ENCODE results near the gene CFAP77.

DNA sequence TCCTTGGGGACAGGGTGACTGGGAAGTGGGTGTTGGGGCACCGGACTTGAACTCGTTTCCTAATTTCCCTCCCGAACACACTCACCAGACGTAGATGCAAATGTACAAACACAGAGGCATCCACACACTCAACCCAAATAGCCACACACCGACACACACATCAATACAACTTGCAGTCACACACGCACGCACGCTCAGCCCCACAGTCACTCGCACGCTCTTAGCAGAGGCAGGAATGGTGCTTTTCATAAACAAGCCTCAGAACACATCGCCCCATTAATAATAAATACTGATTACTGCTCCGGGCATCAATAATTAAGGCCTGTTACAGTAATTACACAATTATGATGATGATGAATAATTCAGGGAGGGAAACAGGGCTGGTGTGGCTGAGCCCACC, 178.1 kb downstream of the CFAP77 start:
- TF ChIP-seq CTCF (IDR thresholded peaks at IDR 0.05 in 2 of 3, conservative IDR thresholded peaks at IDR 0.05 in 1 of 3; ENCODE audit: control insufficient read depth in 2 of 3, extremely low read depth in 1 of 3, insufficient read depth in 1 of 3, low read depth in 3 of 3, low read length in 3 of 3) (no peak), RB1 (IDR thresholded peaks at IDR 0.05; ENCODE audit: borderline replicate concordance) (no peak), ZNF24 (IDR thresholded peaks at IDR 0.05) (no peak), SIX5 (IDR thresholded peaks at IDR 0.05; ENCODE audit: low read depth, low read length, severe bottlenecking) (no peak), NFIC (IDR thresholded peaks at IDR 0.05; ENCODE audit: low read depth, low read length) (no peak), EZH2 (IDR thresholded peaks at IDR 0.05; ENCODE audit: borderline replicate concordance, control insufficient read depth, low read depth, low read length) (no peak), ZSCAN29 (IDR thresholded peaks at IDR 0.05) (no peak), BHLHE40 (IDR thresholded peaks at IDR 0.05; ENCODE audit: borderline replicate concordance in 1 of 2, low read depth in 2 of 2, low read length in 1 of 2) (no peak)
- TF ChIP-seq, protein P1, sequence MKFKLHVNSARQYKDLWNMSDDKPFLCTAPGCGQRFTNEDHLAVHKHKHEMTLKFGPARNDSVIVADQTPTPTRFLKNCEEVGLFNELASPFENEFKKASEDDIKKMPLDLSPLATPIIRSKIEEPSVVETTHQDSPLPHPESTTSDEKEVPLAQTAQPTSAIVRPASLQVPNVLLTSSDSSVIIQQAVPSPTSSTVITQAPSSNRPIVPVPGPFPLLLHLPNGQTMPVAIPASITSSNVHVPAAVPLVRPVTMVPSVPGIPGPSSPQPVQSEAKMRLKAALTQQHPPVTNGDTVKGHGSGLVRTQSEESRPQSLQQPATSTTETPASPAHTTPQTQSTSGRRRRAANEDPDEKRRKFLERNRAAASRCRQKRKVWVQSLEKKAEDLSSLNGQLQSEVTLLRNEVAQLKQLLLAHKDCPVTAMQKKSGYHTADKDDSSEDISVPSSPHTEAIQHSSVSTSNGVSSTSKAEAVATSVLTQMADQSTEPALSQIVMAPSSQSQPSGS (IDR thresholded peaks at IDR 0.05; ENCODE audit: low read length), result no peak
